T47D (cell line): ENCODE measurements around the gene CRYBB1.

Source experiments
- DNase-seq, 2 experiments: peaks; one replicate each; pipeline versions ENCODE4 v3.0.0 to v3.0.0-alpha.2; 2011 to 2012; ENCODE audit warnings: low read depth in 1 of 2, low spot score in 1 of 2
- JUND ChIP-seq: IDR thresholded peaks from 2 replicates; pipeline ENCODE4 v1.6.1; 2012; ENCODE audit warnings: low read depth
- in situ Hi-C: cut with HindIII; loops from 2 replicates; pipeline ENCODE4 v1.10.0; 2016; ENCODE audit warnings: low sequenced_read_pairs, low pct_unique_long_range_greater_than_20kb

Gene CRYBB1

GRCh38 chr22:26610072-26610958 lies 7.5 kb downstream of the CRYBB1 start:
- in situ Hi-C loops = no loop called here
- no peak for DNase-seq
- no peak for TF ChIP-seq JUND

- TF ChIP-seq JUND = no peak
- no peak for DNase-seq
- in situ Hi-C loops = no loop called here
Measured at GRCh38 chr22:26609287-26609686, 8.5 kb downstream of the CRYBB1 start.

- in situ Hi-C loops = no loop called here
- no peak for TF ChIP-seq JUND
- no peak for DNase-seq
Measured at GRCh38 chr22:26608129-26608528, 9.7 kb downstream of the CRYBB1 start.

- in situ Hi-C loops = no loop called here
- DNase-seq = no peak
- TF ChIP-seq JUND = no peak
Measured at GRCh38 chr22:26606611-26607010, 11.2 kb downstream of the CRYBB1 start.

GRCh38 chr22:26604368-26604767 lies 13.5 kb downstream of the CRYBB1 start:
- in situ Hi-C loops = no loop called here
- no peak for DNase-seq
- TF ChIP-seq JUND = no peak

GRCh38 chr22:26602127-26602526 lies 15.7 kb downstream of the CRYBB1 start:
- no peak for TF ChIP-seq JUND
- DNase-seq = no peak

GRCh38 chr22:26601726-26602125 lies 16.1 kb downstream of the CRYBB1 start:
- in situ Hi-C loops = no loop called here
- DNase-seq = no peak
- TF ChIP-seq JUND = no peak

More at GRCh38 chr22:26602127-26602526, 15.7 kb downstream of the CRYBB1 start:
- in situ Hi-C loops = no loop called here

- DNase-seq = no peak
- no peak for TF ChIP-seq JUND
- in situ Hi-C loops = no loop called here
Measured at GRCh38 chr22:26599505-26599904, 18.3 kb downstream of the CRYBB1 start.

GRCh38 chr22:26597480-26597879 lies 20.3 kb downstream of the CRYBB1 start:
- no peak for TF ChIP-seq JUND
- DNase-seq = no peak
- in situ Hi-C loops = no loop called here

- in situ Hi-C loops = no loop called here
- DNase-seq = no peak
- no peak for TF ChIP-seq JUND
Measured at GRCh38 chr22:26597026-26597425, 20.8 kb downstream of the CRYBB1 start.

- no peak for TF ChIP-seq JUND
- DNase-seq = no peak
- in situ Hi-C loops = no loop called here
Measured at GRCh38 chr22:26593763-26594162, 24.1 kb downstream of the CRYBB1 start.

GRCh38 chr22:26592421-26592891 lies 25.4 kb downstream of the CRYBB1 start:
- in situ Hi-C loops = no loop called here
- DNase-seq = no peak
- TF ChIP-seq JUND = no peak

- TF ChIP-seq JUND = no peak
- DNase-seq = peak; percentile 47 to 78
- in situ Hi-C loops = no loop called here
Measured at GRCh38 chr22:26589845-26590736, 27.7 kb downstream of the CRYBB1 start, which contains the start of gene TPST2. TPST2 (minus strand) TSS chr22:26590132; CDS start chr22:26541630, 48,502 bp downstream.
